ENCODE measurements around the gene OR7G2.
A peak's percentile ranks its signal among the peaks of the same experiment; 100 is the strongest.

OR7G2 gene

DNA sequence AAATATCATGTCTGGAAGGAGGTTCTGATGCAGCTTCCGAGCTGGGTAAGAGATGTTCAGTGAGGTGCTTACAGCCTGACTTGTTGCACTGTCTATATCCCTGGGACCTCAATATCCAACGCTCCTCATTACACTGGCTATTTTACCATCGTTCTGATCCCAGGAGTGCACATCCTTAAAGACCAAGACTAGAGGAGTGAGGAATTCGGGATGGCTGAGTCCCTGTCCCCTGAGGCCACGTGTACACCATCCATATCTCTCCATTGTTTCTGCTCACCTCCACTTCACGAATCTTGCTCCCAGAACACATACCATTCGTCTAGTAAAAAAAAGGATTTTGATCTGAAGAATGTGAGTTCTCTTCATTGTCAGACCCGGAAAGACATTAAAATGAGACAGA is at the start of gene OR7G2:
TSS of gene OR7G2 (minus strand) at position 101 of the 400 bp plus-strand sequence. CDS start 4,232 bp downstream, outside the sequence.
- DNase-seq = no peak

DNA sequence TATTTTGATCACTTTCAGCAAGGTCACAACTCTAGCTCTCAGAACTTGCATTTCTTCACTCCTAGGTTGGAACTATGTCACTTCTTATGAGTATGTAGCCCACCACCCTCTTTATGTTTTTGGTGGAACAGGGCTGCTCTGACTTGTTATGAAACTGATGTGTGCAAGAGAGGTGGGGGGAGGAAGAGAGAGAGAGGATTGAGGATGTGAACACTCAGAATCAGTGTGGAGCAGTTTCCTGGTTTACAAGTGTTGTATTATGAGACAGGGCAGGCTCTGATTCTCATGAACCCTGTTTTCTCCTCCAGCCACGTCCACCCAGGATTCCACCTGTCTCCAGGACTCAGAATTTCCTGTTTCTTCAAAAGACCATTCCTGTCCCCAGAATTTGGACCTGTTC is 49.0 kb upstream of the OR7G2 start:
- no peak for DNase-seq

DNA sequence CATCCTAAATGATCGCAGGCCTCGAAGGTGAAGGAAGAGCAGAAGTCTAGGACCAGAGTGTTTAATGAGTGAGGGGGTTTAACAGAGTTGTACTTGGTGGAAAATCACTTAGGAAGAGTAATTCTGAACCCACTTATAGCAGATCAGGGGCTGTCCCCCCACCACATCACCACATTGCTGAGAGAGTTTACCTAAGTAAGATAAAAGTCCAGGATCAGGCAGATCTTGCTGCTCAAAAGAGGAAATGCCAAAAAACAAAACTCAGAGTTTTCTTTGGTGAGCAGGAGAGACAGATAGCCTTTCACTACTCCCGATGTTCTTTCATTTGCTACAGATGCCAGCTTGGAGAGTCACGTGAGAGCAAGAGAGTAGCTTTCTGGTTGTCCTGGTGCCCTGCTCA is 48.3 kb upstream of the OR7G2 start:
- no peak for DNase-seq

DNA sequence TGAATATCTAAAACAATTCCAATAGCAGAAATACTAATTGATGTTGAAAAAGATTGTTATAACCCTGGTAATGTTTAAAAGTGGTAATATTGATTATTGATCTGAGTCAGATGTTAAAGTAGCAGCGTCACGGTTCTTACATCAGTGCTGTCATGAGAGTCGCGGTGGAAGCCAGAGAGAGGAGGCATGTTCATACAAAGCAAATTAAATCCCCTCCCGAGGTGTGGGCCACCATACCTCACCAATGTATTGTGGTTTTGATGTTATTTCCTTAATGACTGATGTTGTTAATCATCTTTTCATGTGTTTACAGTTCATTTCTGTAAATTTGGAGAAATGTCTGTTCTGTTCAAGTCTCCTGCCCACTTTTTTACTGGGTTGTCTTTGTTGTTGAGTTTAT is 44.1 kb upstream of the OR7G2 start:
- peak; percentile 11 for DNase-seq

DNA sequence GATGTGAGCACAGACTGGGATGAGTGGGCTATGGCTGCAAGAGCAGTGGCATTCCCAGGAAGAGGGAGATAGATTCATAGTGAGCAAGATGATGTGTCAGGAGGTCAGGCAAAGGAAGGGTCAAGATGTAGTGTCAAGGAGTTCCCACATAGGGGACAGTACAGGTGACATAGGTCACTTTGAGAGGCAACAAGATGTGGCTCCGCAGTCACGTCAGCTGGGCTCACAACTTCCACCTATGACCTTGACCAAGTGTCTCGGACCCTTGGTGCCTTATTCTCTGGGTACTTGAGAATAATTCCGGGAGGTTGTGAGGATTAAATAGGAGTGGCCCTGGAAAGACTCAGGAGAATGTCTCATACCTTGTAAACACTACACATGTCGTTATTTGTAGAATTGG is 43.4 kb upstream of the OR7G2 start:
- DNase-seq = no peak

DNA sequence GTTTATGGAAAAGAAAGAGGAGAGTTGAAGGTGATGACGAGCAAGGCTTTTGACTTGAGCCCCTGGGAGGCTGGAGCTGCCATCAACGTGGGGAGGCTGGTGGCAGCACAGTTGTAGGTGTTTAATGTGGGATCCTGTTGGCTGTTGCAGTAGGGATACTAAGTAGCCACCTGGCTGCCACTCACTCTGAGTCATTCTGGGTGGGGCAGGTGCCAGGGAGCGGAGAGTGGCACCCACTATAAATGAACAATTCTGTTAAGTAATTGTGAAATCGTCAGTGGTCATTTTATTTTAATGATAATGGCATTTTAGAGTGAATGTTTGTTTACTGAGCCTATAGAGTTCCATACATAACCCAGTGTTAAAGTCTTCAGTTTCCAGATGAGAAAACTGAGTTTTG is 42.7 kb upstream of the OR7G2 start:
- DNase-seq = no peak

DNA sequence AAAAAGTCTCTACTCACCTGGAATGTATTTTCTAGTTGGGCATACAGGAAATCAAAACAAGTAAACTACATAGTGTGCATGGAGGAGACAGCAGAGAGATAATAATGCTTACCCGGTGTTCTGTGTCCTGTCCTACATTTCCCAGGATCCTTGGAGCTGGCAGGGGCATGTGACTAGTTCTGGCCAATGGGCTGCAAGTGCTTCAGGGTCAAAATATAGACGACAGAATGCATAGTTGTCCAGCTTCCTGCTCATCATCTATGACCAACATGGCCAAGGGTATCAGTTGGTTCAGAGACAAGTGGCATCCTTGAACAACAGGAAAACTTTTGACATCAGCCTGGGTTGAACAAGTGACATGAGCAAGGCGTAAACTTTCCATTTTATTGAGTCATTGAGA is 41.4 kb upstream of the OR7G2 start:
- DNase-seq = no peak

DNA sequence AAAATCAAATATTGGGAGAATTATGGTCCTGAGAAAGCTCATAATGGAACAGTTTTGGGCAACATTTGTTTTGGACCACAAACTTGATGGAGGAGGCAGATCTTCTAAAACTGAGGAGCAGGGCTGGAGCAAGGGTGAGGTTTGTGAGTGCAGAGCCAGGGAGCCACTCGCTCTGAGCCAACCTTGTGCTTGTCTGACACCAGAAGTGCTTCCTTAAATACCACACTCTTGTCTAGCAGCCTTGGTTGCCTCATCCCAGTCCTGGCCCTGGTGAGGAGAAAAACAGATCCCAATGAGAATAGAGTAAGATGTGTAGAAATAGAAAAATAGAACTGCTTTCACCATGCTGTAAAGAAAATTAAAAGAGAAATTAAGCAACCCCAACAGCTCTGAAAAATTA is 39.6 kb upstream of the OR7G2 start:
- DNase-seq = no peak

DNA sequence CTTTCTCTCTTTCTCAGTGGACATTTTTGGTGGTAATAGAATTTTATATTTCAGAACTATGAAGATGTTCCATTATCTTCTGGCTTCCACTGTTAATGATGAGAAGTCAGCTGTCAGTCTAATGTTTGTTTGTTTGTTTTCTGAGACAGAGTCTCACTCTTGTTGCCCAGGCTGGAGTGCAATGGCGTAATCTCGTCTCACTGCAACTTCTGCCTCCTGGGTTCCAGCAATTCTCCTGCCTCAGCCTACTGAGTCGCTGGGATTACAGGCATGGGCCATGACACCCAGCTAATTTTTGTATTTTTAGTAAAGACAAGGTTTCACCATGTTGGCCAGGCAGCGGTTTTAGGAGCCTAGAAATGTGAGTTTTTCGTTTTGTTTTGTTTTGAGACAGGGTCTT is 37.6 kb upstream of the OR7G2 start:
- DNase-seq = no peak

DNA sequence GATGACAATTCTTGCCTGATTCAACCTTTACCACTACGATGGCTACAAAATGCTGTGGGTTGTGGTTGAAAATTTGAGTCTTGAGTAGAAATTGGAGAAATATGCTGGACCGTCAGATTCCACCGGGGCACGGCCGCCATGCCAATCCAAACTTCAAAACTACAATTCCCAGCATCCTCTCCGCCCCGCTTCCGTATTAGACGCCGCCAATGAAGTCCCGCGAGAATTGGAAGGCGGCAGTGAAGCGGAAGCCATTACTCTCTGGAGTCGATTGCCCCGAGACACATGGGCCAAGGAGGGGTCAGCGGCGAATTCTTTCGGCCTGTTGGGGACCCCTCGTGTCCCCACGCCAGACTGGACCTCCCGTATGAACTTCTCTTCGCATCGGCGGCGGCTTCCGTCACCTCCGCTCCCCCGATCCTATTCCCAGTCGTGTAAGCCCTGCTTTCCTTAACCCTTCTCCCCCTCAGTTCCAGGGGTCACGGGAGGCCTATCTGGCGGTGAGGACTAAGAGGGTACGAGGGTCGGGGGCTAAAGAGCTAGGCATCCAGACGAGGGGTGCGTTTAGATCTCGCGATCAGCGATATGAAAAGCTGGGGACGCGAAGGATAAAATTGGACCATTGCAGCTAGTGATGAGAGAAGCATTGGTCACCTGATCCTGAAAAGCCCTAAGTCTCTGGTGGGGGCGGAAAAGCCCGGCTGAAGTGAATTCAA is 33.0 kb upstream of the OR7G2 start, which contains the start of gene ZNF317:
TSS of gene ZNF317 (plus strand) at position 239 of the 716 bp plus-strand sequence. CDS start 15,620 bp downstream, outside the sequence.
- DNase-seq = peak; percentile 93

DNA sequence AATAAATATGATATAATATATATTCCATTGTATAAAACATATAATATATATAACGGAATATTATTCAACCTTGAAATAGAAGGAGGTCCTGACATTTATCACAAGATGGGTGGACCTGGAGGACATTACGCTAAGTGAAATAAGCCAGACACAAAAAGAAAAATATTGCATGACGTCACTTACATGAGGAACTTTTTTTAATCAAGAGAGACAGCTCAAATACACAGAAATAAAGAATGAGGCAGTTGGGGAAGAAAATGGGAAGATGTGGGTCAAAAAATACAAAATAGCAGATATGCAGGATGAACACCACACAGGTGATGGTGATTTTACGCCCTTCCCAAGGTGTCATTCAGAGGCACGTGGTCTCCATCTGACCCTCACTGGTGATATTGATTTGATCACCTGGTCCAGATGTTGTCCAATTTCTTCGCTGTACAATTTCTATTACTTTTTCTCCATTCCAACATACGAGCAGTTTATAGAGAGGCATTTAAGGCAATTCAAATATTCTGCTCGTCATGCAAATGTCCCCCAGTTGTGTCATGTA is 32.4 kb upstream of the OR7G2 start:
- DNase-seq = no peak

DNA sequence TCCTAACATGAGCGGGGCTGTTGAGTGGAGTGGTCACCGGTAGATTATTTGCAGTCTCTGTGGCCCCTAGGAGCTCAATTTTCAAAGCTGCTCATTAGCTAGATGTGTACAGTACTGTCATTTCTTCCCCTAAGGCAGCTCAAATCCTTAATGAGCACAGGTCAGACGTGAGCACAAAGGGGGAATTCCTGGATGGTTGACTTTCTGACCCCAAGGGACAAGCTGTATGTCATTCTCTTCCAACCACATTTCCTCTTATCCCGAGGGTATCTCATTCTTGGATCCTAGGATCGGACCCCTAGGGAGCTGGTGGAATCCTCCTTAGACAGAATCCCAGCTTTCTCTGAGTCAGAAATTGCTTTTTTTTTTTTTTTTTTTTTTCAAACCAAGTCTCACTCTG is 25.1 kb upstream of the OR7G2 start:
- no peak for DNase-seq

DNA sequence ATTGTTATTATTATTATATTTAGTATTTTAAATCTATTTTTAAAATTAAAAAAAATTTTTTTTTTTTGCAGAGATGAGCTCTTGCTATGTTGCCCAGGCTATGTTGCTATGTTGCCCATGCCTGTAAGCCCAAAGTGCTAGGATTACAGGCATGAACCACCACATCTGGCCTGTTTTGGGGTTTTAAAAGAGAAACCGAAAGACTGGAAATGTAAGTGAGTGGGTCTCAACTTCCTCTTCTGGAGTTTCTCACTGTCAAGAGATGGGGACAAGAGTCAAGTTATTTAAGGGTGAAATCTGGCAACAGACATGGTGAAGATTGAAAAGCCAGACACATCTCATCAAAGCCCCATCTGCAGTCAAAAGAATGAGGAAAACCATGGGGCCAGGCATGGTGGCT is 23.7 kb upstream of the OR7G2 start:
- no peak for DNase-seq

DNA sequence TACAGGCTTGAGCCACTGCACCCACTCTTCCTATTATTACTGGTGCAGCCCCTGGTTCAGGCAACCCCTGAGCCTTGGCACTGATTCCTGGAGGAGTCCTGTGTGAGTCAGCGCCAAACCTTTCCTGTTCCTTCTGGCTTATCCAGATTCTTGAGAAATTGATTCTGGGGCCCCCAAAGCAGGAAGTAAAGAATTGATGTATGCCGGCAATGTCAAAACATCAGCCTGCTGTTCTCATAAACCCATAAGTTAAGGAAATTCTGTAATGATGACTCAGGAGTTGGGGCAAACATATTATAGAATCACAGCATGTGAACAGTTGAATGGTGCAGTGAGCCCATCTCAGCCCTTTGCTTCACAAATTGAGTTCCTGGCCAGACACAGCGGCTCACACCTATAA is 20.9 kb upstream of the OR7G2 start:
- no peak for DNase-seq

DNA sequence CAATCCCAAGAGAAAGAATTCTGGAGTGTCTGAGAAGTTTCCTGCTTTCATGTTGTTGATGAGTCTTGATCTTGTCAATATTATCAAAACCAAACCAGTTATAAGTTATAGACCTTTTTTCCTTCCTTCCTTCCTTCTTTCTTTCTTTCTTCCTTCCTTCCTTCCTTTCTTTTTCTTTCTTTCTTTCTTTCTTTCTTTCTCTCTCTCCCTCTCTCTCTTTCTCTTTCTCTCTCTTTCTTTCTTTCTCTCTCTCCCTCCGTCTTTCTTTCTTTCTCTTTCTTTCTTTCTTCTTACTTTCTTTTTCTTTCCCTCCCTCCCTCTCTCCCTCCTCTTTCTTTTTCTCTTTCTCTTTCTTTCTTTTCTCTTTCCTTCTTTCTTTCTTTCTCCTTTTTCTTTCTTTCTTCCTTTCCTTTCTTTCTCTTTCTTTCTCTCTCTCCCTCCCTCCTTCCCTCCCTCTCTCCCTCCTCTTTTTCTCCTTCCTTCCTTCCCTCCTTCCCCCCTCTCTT is 19.7 kb upstream of the OR7G2 start, which contains the start of gene OR7G3:
TSS of gene OR7G3 (minus strand) at position 51 of the 506 bp plus-strand sequence. CDS start at position 51, 0 bp downstream.
- DNase-seq = no peak

DNA sequence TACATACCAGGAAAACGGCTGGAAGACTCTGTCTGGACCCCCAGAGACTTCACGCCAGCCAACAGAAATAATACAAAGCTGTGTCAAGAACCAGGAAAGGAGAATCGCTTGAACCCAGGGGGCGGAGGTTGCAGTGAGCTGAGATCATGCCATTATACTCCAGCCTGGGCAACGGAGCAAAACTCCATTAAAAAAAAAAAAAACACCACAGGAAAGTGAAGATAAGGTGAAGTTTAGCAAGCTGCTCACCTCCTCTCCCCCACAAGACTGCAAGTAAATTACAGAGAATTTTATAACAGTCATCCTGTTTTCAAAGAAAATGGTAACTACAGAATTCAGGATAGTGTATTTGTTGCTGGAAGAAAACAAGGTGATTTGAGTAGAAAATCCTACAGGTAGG is 9.3 kb upstream of the OR7G2 start:
- no peak for DNase-seq

DNA sequence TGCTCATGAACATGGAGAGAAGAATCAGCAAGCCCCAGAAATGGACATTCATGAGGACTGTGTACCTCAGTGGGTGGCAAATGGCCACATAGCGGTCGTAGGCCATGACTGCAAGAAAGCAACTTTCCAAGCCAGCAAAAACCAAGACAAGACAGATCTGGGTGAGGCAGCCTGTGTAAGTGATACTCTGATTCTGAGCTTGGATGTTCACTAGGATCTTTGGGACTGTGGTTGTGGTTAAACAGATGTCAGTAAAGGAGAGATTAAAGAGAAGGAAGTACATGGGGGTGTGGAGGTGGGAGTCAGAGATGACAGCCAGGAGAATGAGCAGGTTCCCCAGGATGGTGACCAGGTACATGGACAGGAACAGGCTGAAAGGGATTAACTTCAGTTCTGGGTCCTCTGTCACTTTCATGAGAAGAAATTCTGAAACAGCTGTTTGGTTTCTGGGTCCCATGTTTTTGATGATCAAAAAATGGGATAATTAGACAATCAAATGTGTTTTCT is 8.1 kb upstream of the OR7G2 start, which contains the start of gene OR7G1:
TSS of gene OR7G1 (minus strand) at position 457 of the 507 bp plus-strand sequence. CDS start at position 457, 0 bp downstream.
- no peak for DNase-seq

DNA sequence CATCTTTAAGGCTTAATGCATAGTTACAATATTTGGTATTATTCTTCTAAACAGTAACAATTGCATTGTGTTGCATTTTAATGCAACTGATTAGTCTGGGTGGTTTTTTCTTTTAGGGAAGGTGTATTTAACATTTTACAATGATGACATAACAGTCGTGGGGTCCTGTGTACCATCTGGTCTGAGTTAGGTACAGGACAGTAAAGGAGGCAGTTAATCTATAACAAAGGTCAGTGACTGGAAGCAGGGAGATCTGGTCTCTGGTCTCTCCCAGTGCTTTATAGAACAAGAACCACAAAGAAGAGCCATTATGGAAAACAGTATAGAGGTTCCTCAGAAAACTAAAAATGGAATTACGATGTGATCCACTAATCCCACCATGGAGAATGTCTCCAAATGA is 2.7 kb upstream of the OR7G2 start:
- DNase-seq = no peak

DNA sequence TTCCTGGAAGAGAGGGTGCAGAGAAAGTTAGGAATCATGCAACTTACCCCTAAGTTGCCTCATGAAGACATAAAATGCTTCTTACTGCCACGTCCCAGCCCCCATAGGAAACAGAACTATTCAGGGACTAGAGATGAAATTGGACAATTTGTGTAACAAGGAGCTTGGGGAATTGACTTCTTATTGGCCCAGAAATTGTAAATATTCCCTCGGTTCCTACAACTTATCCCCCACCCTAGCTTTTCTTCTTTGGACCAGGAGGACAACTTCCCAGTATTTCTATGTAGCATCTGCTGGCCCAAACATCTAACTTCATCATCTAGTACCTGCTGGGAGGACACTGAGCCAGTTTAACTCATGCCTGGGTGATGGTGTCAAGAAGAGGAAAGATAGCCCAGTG is 20.5 kb downstream of the OR7G2 start, which contains the start of gene OR1M1:
TSS of gene OR1M1 (plus strand) at position 301 of the 400 bp plus-strand sequence. CDS start 6,184 bp downstream, outside the sequence.
- no peak for DNase-seq

DNA sequence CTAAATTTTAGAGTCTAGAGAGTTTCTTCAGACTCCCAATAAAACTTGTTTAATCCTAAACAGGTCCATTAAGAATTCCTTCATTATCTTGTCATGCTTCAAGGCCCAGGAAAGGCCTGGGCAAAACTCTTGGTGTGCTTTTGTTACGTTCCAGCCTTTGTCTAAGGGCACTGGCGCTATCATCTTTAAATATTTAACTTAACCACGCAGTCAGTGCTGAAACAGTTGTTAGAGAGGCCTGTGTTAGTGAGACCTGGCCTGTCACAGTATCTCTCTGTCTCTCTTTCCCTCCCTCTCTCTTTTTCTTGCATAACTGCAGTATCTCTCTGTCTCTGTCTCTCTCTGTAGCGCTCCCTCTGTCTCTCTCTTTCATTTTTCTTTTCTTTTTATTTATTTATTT is 28.6 kb downstream of the OR7G2 start:
- no peak for DNase-seq

DNA sequence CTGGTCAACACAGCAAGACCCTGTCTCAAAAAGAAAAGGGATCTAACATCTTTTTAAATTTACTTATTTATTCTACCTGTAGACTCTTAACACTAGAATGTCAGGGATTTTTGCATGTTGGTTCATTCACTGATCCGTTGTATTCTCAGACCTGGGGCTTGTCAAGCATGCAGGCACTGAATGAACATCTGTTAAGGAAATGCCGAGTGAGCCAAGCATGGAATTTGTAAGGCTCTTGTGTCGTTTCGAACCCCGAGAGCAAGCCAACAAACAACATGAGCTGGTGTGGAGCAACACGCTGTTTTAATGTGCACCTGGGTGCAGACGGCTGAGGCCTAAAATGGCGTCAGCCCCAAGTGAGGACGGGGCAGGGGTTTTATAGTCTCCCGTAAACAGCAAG is 30.4 kb downstream of the OR7G2 start:
- DNase-seq = no peak

DNA sequence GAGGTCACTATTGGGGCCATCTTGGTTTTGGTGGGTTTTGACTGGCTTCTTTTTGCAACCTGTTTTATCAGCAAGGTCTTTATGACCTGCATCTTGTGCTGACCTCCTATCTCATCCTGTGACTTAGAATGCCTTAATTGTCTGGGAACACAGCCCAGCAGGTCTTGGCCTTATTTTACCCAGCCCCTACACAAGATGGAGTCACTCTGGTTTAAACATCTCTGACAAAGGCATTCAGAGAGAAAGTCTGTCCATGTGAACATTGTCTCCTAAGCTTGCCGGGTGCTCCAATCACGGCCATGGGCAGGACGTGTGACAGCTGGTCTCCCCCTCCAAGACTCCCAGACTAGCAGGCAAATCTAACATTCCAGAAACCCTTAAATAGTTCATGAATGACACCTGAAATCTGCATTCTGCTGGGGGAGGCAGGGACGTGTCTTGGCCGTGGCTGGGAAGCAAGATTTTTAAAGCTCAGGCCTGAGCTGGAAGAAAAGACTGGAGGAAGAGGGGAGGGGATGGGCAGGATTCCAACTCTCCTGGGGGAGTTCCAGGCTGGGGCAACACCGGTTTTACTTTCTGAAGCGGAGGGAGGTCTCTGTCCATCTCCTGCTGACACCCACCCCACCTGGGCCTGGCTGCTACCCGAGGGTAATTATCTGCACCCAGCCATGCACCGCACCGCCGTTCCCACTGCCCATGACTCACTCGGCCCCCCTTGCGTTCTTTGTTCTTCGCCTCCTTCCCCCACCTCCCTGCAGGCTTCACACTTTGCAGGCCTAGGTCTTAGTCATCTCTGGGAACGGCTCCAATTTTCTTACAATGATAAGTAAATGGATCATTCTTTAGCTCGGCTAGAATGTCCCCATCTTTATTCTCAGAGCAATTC is 32.0 kb downstream of the OR7G2 start:
- no peak for DNase-seq

DNA sequence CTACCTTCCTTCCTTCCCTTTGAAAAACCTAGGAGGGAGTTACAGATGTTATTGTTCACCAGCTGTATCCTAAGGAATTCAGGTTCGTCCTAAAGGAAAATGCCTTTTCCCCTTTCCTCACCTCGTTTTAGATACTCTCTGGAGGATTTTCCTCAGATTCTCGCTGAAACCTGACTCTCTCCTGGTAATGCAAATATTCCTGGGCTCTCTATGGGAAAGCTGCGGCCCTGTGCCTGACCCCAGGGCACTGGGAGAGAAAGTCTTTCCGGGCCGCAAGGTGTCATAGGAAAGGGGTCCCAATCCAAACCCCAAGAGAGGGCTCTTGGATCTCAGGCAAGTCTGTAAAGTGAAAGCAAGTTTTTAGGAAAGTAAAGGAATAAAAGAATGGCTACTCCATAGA is 33.5 kb downstream of the OR7G2 start:
- no peak for DNase-seq

Data from CD4-positive, alpha-beta T cell treated with Interleukin-10 for 1 hour (primary cell).